Measurements from ENCODE around the gene C14orf180. TPM values are rescaled to one million over a fixed set of nuclear protein-coding genes. Genes with fewer than 3 reads are reported as not detected.

The C14orf180 gene
- total RNA-seq, 1 donor from 2014 or later: 0.14 TPM

GRCh38 chr14:104555430-104556255, 23.9 kb upstream of the C14orf180 start:
- Histone ChIP-seq H3K27me3 (peaks cover 23% of the 10 kb centered on the region), H3K9me3 (no peaks in the 10 kb centered on the region), H3K36me3 (no peaks in the 10 kb centered on the region), H3K27ac (no peak overlapping the region), H3K4me1 (no peaks in the 10 kb centered on the region), H3K4me3 (no peak overlapping the region)
- intact Hi-C loops (cut with DNase I): no loop called here
- DNase-seq (peak; percentile 46), ATAC-seq (no peak)
- no peak for TF ChIP-seq CTCF (IDR thresholded peaks at IDR 0.05)

- intact Hi-C loops (cut with DNase I): no loop called here
- H3K4me3 ChIP-seq: no peak overlapping the region
- H3K9me3 ChIP-seq: no peaks in the 10 kb centered on the region
- no peaks in the 10 kb centered on the region for H3K4me1 ChIP-seq
- no peak for TF ChIP-seq CTCF (IDR thresholded peaks at IDR 0.05)
- DNase-seq (peak; percentile 52), ATAC-seq (no peak)
- peaks cover 23% of the 10 kb centered on the region for H3K27me3 ChIP-seq
- H3K36me3 ChIP-seq: no peaks in the 10 kb centered on the region
- no peak overlapping the region for H3K27ac ChIP-seq
Measured at GRCh38 chr14:104556256-104557021, 23.1 kb upstream of the C14orf180 start.

GRCh38 chr14:104557086-104557485, 22.5 kb upstream of the C14orf180 start:
- no peaks in the 10 kb centered on the region for H3K36me3 ChIP-seq
- no peak overlapping the region for H3K4me3 ChIP-seq
- no peak for TF ChIP-seq CTCF (IDR thresholded peaks at IDR 0.05)
- ATAC-seq (no peak), DNase-seq (peak; percentile 48)
- intact Hi-C loops (cut with DNase I): no loop called here
- no peaks in the 10 kb centered on the region for H3K9me3 ChIP-seq
- H3K4me1 ChIP-seq: no peaks in the 10 kb centered on the region
- H3K27me3 ChIP-seq: peaks cover 23% of the 10 kb centered on the region
- H3K27ac ChIP-seq: no peak overlapping the region

- Histone ChIP-seq H3K36me3 (no peaks in the 10 kb centered on the region), H3K4me1 (no peaks in the 10 kb centered on the region), H3K9me3 (no peaks in the 10 kb centered on the region), H3K27ac (no peak overlapping the region), H3K4me3 (no peak overlapping the region), H3K27me3 (peaks cover 23% of the 10 kb centered on the region)
- ATAC-seq: no peak
- DNase-seq: peak; percentile 21
- intact Hi-C loops (cut with DNase I): no loop called here
- TF ChIP-seq CTCF (IDR thresholded peaks at IDR 0.05): no peak
Measured at GRCh38 chr14:104557766-104558165, 21.8 kb upstream of the C14orf180 start.

GRCh38 chr14:104558231-104559027, 21.1 kb upstream of the C14orf180 start:
- DNase-seq (peak; percentile 51), ATAC-seq (no peak)
- Histone ChIP-seq H3K4me3 (no peak overlapping the region), H3K27ac (no peak overlapping the region), H3K4me1 (no peaks in the 10 kb centered on the region), H3K9me3 (no peaks in the 10 kb centered on the region), H3K27me3 (peaks cover 21% of the 10 kb centered on the region), H3K36me3 (no peaks in the 10 kb centered on the region)
- intact Hi-C loops (cut with DNase I): no loop called here
- TF ChIP-seq CTCF (IDR thresholded peaks at IDR 0.05): no peak
